ENCODE data around the gene AGPS.

DNA sequence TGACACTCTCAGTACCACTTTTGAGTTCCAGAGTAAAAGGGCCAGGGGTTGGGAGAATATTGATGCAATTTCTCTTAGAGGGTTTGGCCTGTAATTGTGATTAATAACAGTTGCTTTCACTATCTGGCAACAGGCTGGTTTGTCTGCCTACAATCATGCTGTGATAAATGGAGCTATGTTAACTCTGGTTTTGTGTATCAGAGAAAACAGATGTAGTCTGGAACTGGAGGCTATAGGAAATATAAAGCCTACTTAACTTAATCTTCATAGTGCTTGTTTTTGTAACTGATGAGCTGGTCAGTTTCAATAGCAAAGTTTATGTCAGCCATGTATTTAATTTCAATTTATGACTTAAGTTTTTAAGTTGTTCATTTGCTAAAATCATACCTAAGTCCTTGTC lies 138.0 kb downstream of the AGPS start:
- no peak for TF ChIP-seq EZH2 (IDR thresholded peaks at IDR 0.05; ENCODE audit: low read length, missing control alignments)
- TF ChIP-seq, protein P1, sequence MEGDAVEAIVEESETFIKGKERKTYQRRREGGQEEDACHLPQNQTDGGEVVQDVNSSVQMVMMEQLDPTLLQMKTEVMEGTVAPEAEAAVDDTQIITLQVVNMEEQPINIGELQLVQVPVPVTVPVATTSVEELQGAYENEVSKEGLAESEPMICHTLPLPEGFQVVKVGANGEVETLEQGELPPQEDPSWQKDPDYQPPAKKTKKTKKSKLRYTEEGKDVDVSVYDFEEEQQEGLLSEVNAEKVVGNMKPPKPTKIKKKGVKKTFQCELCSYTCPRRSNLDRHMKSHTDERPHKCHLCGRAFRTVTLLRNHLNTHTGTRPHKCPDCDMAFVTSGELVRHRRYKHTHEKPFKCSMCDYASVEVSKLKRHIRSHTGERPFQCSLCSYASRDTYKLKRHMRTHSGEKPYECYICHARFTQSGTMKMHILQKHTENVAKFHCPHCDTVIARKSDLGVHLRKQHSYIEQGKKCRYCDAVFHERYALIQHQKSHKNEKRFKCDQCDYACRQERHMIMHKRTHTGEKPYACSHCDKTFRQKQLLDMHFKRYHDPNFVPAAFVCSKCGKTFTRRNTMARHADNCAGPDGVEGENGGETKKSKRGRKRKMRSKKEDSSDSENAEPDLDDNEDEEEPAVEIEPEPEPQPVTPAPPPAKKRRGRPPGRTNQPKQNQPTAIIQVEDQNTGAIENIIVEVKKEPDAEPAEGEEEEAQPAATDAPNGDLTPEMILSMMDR (conservative IDR thresholded peaks at IDR 0.05 in 1 of 2, IDR thresholded peaks at IDR 0.05 in 1 of 2; ENCODE audit: low read depth in 1 of 2, low read length in 2 of 2) = no peak
